ENCODE results near the gene FAM111B.
A peak's percentile ranks its signal among the peaks of the same experiment; 100 is the strongest.

The FAM111B gene

DNA sequence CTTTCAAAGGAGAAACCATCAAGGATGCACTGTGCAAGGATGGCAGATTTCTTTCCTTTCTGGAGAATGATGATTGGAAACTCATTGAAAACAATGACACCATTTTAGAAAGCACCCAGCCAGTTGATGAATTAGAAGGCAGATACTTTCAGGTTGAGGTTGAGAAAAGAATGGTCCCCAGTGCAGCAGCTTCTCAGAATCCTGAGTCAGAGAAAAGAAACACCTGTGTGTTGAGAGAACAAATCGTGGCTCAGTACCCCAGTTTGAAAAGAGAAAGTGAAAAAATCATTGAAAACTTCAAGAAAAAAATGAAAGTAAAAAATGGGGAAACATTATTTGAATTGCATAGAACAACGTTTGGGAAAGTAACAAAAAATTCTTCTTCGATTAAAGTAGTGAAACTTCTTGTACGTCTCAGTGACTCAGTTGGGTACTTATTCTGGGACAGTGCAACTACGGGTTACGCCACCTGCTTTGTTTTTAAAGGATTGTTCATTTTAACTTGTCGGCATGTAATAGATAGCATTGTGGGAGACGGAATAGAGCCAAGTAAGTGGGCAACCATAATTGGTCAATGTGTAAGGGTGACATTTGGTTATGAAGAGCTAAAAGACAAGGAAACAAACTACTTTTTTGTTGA lies 45.4 kb downstream of the FAM111B start:
- DNase-seq (ENCODE audit: low spot score) (no peak), FAIRE-seq (no peak)

- FAIRE-seq, result no peak
These were observed 47.6 kb downstream of the FAM111B start for GRCh38 chr11:59154610-59155009.

DNA sequence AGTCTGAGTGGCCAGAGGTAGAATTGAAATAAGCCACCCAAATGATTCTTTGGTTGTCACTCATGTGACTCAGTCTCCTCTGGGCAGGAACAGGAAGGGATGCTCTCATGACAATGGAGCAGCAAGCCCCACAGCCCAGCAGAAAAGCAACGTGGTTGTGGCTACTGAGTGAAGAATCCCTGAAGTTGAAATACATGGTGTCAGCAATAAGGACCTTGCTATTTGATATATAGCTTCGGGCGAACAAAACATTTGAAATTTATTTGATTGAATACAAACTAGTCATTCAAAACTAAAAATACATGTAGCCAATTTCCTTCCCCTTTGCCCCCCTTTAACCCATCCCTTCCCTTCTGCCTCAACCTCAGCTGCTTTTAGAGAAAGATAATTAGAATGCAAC lies 50.4 kb downstream of the FAM111B start:
- FAIRE-seq, result no peak

More at GRCh38 chr11:59154610-59155009, 47.6 kb downstream of the FAM111B start:
- no peak for DNase-seq (ENCODE audit: low spot score)

DNA sequence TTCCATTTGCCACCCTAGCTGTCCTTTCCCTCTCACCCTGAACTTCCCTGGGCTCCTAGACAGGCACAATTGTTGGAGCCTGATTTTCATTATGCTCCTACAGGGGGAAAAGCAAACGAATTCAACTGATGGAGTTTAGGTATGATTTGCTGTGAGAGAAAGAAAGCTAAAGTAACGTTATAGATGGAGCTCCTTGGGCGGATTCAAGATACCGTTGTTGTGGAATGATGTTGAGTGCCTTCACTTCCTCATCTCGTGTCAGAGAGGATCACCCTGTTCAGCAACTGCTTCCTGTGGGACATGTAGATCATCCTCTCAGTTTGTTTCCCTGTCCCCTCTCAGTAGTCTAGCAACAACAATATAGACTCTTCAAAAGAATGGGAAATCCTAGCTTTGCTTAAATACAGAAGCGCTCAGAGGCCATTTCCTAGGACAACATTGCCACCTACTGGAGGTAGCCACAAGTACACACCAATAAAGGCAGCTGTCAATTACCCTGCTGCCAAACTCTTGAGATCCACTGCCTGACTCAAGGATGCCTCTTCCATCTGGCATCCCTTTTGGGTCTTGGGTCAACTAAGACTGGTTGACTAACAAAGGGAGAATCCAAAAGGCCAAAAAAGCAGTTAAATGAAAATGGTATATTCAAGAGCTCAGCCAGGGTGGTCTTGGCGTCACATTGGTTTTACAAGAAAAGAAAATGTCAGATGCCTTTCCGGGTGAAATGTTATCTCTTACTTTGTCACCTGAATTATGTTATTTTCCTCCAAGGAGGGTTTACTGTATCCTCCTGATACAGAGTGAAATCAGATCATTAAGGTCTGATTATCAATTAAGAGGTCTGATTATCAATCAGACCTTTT lies 51.4 kb downstream of the FAM111B start:
- DNase-seq (ENCODE audit: low spot score), result peak; percentile 71
- peak; percentile 5 for FAIRE-seq

More for the DNA sequence above, 50.4 kb downstream of the FAM111B start:
- no peak for DNase-seq (ENCODE audit: low spot score)

DNA sequence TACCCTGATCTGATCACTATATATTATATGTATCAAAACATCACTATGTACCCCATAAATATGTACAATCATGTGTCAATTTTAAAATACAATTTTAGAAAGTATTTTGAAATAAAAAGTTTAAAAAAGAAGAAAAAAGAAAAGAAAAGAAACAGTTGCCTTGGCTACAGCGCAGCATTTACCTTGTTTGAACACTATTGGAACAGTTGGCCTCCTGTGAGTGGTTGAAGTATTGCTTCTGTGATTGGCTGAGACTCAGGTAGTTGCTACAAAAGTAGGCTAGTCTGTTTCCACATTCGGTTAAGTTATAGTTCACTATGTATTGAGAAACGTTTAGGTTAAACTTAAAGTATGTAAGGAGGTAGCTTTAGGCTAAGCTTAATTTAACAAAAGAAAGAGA lies 57.0 kb downstream of the FAM111B start:
- DNase-seq (ENCODE audit: low spot score), result no peak
- FAIRE-seq, result no peak

DNA sequence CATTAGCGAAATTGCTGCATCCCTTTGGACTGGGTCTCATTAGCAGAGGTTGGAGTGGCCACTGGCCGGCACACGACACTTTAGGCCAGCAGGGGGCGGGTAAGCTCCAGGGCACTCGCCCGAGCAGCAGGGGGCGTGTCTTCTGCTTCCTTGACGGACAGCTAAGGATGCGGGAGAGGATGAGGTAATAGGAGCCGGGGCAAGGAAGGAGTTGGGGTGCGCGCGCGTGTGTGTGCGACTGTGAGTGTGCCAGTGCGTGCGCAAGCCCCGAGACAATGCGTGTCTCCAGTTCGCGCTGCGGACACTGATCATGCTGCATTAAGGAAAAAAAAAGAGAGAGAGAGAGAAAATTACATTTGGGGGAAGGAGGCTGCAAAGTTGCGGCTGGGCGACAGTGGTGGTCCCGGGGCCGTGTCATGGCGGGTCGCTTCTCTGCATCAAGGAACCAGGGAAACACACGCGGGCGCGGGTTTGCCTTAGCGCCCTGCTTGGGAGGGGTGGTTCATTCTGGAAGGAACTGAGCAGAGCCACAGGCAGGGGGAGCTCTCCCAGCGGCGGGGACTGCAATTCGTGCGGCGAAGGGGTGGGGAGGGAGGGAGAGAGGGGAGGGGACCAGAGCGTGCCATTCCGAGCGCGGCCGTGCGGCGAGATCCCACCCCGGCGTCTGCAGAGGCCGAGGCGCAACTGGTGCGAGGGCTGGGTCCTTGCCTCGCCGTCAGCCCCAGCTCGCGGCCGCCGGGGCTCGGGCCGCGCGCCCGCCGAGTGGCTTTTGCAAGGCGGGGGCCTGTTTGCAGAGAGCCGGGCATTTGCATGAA lies 64.7 kb downstream of the FAM111B start, which contains the start of gene DTX4:
DTX4 (plus strand) TSS at position 625 of the 815 bp plus-strand sequence. CDS start 464 bp downstream, outside the sequence.
- peak; percentile 86 for FAIRE-seq

GRCh38 chr11:59172345-59173079 lies 65.5 kb downstream of the FAM111B start:
- DNase-seq (ENCODE audit: low spot score), result peak; percentile 37

More for the DNA sequence above, 64.7 kb downstream of the FAM111B start, which contains the start of gene DTX4:
- peak; percentile 91 for DNase-seq (ENCODE audit: low spot score)

GRCh38 chr11:59173080-59173963 lies 66.3 kb downstream of the FAM111B start:
- DNase-seq (ENCODE audit: low spot score) (peak; percentile 32), FAIRE-seq (no peak)

More at GRCh38 chr11:59172345-59173079, 65.5 kb downstream of the FAM111B start:
- no peak for FAIRE-seq

DNA sequence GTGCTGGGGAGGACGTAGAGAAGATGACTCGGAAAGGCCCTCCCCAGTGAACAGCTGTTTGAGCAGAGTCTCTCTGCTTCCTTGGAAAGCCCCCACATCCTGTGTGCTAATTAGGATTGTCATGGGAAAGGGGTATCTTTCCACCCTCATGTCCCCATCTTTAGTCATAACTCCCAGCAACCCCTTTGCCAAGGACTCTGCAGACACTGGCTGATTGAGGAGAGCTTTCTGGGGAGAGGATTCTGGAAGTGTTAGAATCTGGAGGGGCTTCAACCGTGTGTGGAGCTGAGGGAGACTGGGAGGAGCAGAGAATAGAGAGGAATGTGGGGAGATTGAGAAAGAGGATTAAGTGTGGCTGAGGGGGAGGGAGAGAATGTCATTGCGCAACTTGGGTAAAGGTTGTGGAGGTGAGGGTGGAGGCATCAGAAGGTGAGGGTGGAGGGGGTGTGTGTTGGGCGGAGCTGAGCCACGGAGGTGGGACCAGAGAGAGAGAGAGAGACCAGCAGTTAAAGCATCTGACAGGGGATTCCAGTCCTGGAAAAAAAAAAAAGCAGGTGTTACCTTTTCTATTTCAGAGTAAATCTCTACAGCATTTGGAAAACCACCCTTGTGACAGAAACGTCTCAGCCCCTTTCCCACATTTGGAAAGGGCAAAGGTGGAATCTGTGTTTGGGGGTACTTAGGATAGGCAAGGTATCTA lies 67.1 kb downstream of the FAM111B start:
- FAIRE-seq (no peak), DNase-seq (ENCODE audit: low spot score) (peak; percentile 30)

DNA sequence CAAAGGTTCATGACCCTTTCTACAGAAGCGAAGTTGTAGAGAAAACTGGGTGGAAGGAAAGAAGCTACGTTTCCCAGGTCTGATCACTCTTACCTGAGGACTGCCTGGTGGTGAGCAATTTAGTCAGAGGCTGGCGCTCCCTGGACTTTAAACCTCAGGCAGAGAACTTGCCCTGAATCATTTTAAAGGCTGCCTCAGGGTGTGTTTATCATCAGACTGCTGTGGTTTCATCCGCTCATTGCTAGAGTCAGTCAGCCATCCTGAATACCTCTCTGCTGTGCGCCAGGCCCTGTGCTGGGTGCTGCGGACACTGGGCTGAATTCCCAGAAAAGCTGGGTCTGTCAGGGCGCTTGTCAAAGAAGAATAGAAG lies 67.6 kb downstream of the FAM111B start:
- no peak for FAIRE-seq
- DNase-seq (ENCODE audit: low spot score), result no peak

GRCh38 chr11:59175091-59175501 lies 68.1 kb downstream of the FAM111B start:
- DNase-seq (ENCODE audit: low spot score) (no peak), FAIRE-seq (no peak)

DNA sequence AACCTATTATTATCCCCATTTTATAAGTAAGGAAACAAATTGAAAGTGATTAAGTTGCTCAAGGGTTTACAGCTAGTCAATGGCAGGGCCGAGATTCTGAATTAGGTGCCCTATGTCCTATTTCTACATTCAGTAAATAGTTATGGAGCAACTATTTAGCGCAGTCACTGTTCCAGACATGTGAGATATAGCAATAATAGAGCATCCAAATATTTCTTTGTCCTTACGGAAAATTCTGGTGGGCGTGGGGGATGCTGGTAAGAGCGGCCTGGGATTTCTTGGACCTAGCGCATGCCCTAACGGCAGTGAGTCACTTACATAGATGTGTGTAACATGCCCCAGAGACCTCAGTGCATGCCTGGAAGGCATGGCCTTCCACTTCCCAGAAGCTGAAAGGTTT lies 69.3 kb downstream of the FAM111B start:
- no peak for DNase-seq (ENCODE audit: low spot score)
- FAIRE-seq, result no peak
